Ovary (tissue), 9 donors: Measurements from ENCODE around the gene NDUFS5. TPM values are rescaled to one million over a fixed set of nuclear protein-coding genes. Genes with fewer than 3 reads are reported as not detected.

ENCODE experiments used
- DNase-seq, 5 donors: peaks; one replicate each; pipeline ENCODE4 v3.0.0-alpha.2; 2019 to 2020
- H3K27ac ChIP-seq, 2 donors: fragments of 200-600 bp; one replicate each; pipeline versions ENCODE4 v1.5.1 to v1.8.0; 2019 to 2022
- H3K27me3 ChIP-seq: fragments of 200-600 bp; one replicate; pipeline ENCODE4 v1.8.0; 2022
- H3K36me3 ChIP-seq: fragments of 200-600 bp; sonication (generic); one replicate; pipeline ENCODE4 v1.5.1; 2019
- H3K4me1 ChIP-seq: one replicate; pipeline ENCODE4 v1.8.1; 2013; ENCODE audit warnings: mild to moderate bottlenecking, moderate library complexity; ENCODE audit not compliant: insufficient read depth
- H3K4me3 ChIP-seq: fragments of 200-600 bp; sonication (generic); one replicate; pipeline ENCODE4 v1.5.1; 2017
- H3K9me3 ChIP-seq, 2 donors: fragments of 200-600 bp in 1 of 2; sonication (generic) in 1 of 2; one replicate each; pipeline versions ENCODE4 v1.5.1 to v1.8.1; 2013 to 2019; ENCODE audit warnings: mild to moderate bottlenecking in 1 of 2, moderate library complexity in 1 of 2
- EP300 ChIP-seq: sonication (generic); formaldehyde crosslinking; IDR thresholded peaks from one replicate; pipeline ENCODE4 v1.6.1; 2017; ENCODE audit warnings: antibody characterized with exemption
- POLR2A ChIP-seq: fragments of 450-650 bp; IDR thresholded peaks from one replicate; pipeline ENCODE4 v1.6.1; 2017; ENCODE audit warnings: antibody characterized with exemption, mild to moderate bottlenecking, moderate library complexity
- WGBS, 3 donors: extraction: QIAGEN DNeasy Blood & Tissue Kit in 1 of 3; methylation state at CpG; one replicate each; pipeline versions ENCODE4 v1.1.5 to v1.1.7; 2013 to 2017; 5-methylcytosine and 5-hydroxymethylcytosine counted together
- intact Hi-C, 4 donors: fragments of 100-400 bp; cut with DNase I; formaldehyde crosslinking; loops; one replicate each; pipeline versions ENCODE4 v1.11.0 to v1.15.1; 2022 to 2023
- polyA plus RNA-seq, 2 donors: library from polyadenylated mRNA; stranded (reverse); fragments of 200-250 nt in 1 of 2; fragments of 350-450 nt in 1 of 2; fragmentation: Illumina TruSeq in 1 of 2; extraction: RNeasy Lipid Tissue Mini Kit (QIAGEN cat#74804) in 1 of 2; gene quantifications; one replicate each; pipeline ENCODE4 v1.2.3, GENCODE V29; 2013 to 2014
- total RNA-seq, 7 donors: library from RNA; depleted of rRNA in 2 of 7; stranded (reverse); fragments of >200 nt in 2 of 7; fragmentation: NEBNext Ultra II Directional in 3 of 7; extraction: Animal tissue kit (Norgen Biotek cat#: 25700) in 3 of 7; gene quantifications; one replicate each; pipeline versions ENCODE4 v1.1.0 to v1.2.4, GENCODE V29; 2016 to 2023
- TF ChIP-seq, protein P1 (sequence below), 3 donors: fragments of 450-650 bp in 2 of 3; fragments of 200-600 bp in 1 of 3; IDR thresholded peaks; one replicate each; pipeline versions ENCODE4 v1.5.1 to v1.8.0; 2016 to 2022; ENCODE audit warnings: antibody characterized with exemption in 3 of 3, mild to moderate bottlenecking in 1 of 3
- donor health status: DM: no; HTN: no; CAD: no; lungs with moderate emphysema.
- donor health status: DM: no; HTN: no; CAD: no.
- donor health status: Bipolar disorder and iron deficiency.
- donor health status: DM: yes; HTN: yes; CAD: no.
- donor health status: DM: no; HTN: no; CAD: no.
- donor health status: DM: yes; HTN: yes; CAD: no.

Gene NDUFS5
- total and polyA plus RNA-seq, 9 donors: 126 to 492 (median 206) TPM

DNA sequence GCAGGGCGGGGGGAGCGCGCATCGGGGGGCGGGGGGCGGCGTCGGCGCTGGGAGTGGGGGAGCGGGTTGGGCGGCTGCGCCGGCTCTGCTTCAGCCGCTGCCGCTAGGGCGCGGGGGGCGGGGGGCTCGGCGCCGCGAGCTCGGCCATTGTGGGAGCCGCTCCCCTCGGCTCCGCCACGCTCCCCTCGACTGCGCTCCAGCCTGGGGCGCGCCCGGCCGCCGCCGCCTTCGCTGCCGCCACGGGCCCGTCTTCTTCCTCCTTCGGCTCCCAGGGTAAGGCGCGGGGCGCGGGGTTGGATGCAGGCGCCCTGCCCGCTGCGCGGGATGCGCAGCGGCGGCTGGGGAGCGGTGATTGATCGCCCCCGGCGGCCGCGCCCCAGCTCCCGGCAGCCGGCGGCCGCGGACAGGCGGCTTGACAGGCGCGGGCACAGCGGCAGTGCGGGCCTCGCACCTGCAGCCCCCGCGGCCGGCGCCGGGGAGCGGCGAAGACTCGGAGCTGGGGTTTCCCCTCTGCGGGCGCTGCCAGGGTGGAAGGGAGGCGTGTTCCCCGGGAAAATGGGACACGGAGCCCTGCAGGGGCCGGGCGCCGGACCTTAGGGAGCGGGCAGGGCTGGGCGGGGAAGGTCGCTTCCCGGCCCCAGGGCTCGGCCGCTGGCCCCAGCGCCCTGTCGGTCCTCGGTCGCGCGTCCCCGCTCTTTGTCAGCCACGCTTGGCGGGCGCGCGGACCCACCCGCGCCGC is 55.3 kb downstream of the NDUFS5 start:
- Histone ChIP-seq H3K27ac (peak overlapping the region in 1 of 2 donors; percentile 83), H3K4me1 (peaks cover 5% of the 10 kb centered on the region), H3K36me3 (no peaks in the 10 kb centered on the region), H3K9me3 (no peaks in the 10 kb centered on the region), H3K27me3 (no peaks in the 10 kb centered on the region), H3K4me3 (peak overlapping the region; percentile 55)
- intact Hi-C loops: loop anchor here in 1 of 4 donors (5.0 kb wide), 2 partner anchors 49 to 209 kb away; partner anchors contain the start of gene MYCBP
- no peak for TF ChIP-seq POLR2A
- TF ChIP-seq, protein P1, sequence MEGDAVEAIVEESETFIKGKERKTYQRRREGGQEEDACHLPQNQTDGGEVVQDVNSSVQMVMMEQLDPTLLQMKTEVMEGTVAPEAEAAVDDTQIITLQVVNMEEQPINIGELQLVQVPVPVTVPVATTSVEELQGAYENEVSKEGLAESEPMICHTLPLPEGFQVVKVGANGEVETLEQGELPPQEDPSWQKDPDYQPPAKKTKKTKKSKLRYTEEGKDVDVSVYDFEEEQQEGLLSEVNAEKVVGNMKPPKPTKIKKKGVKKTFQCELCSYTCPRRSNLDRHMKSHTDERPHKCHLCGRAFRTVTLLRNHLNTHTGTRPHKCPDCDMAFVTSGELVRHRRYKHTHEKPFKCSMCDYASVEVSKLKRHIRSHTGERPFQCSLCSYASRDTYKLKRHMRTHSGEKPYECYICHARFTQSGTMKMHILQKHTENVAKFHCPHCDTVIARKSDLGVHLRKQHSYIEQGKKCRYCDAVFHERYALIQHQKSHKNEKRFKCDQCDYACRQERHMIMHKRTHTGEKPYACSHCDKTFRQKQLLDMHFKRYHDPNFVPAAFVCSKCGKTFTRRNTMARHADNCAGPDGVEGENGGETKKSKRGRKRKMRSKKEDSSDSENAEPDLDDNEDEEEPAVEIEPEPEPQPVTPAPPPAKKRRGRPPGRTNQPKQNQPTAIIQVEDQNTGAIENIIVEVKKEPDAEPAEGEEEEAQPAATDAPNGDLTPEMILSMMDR (IDR thresholded peaks at IDR 0.05): peak in 1 of 3 donors; percentile 22
- WGBS, 3 donors: 0% methylated on average over 9 to 100 of the region's 105 CpGs; no CpG with 5 or more reads in 1 of the 3 donors
- peak in 3 of 5 donors; percentile 44 to 58 (median 56) for DNase-seq

DNA sequence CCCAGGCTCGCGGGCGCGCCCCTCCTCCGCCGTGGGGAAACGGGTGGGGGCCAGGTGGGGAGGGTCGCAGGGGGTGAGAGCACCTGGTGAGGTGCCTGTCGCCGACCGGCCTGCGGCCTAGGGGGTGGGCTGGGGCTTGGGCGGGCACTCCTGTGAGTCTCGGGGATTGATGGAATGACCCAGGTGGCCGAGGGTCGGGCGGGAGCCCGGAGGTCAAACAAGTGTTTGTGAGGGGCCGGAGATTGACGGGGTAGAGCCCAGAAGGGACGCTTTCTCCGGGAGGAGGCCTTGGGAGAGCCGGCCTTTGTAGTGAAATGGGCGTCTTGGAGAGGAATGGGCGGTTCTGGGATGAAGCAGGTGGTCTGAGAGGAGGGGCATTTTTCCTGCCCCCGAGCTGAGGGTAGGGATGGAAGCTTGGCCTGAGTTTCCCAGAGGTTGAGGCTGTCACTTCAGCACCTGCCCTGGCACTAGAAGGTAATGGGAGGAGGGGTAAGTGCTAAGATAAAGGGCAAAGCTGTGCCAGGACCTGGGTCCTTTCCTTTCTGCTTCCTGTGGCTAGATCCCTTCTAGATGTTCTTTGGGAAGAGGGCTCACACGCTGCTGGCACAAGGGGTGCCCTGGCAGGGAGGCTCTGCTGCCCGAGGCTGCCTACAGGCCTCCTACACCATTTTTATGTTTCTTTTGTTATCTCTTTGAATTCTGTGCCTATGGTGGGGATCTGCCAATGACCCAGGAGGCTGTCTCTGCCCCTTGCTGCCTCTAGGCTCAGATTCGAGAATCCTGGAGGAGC is 56.1 kb downstream of the NDUFS5 start:
- Histone ChIP-seq H3K4me1 (peaks cover under 1% of the 10 kb centered on the region), H3K4me3 (peak overlapping the region; percentile 55), H3K27ac (peak overlapping the region in 1 of 2 donors; percentile 83), H3K36me3 (no peaks in the 10 kb centered on the region), H3K9me3 (no peaks in the 10 kb centered on the region), H3K27me3 (no peaks in the 10 kb centered on the region)
- 15 to 36% (median 25%) methylated on average over 17 to 29 of the region's 29 CpGs for WGBS, 3 donors
- TF ChIP-seq POLR2A (no peak), EP300 (no peak)
- TF ChIP-seq, protein P1 (IDR thresholded peaks at IDR 0.05): no peak
- intact Hi-C loops: loop anchor here in 1 of 4 donors (5.0 kb wide), 2 partner anchors 50 to 210 kb away; partner anchors contain the start of gene MYCBP
- DNase-seq: peak in 1 of 5 donors; percentile 45

DNA sequence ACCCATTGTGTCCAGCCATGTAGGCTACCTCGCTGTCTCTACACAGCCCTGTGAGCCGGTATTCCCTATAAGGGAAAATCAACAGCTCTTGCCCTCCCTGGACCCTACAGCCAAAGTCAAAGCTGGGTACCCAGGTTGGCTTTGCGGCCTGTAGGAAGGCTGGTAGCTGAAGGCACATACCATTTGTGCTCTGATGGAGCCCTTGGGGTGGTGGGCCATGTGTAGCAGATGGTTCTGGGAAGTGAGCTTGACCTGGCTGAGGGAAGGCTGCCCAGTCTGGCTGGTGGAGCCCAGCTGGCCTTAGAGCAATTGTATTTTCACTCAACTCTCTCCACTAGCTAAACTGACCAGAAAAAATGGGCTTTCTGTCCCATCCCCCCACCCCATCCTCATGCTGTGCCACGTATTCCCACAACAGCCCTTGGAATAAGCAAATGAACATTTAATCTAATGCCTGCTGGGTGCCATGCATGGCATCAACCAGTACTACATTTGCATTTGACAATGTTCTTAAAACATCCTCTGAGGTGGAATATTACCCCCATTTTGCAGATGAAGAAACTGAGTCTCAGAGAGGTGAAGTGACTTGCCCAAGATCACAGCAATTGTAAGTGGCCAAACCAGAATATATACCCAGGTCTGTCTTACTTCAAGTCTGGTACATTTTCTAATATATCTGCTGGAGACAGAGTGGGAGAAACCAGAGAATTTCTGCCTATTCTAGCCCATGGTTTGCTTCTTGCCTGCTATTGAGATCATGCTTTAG is 56.8 kb downstream of the NDUFS5 start:
- Histone ChIP-seq H3K4me3 (no peak overlapping the region), H3K27ac (no peak overlapping the region), H3K27me3 (no peaks in the 10 kb centered on the region), H3K9me3 (no peaks in the 10 kb centered on the region), H3K36me3 (no peaks in the 10 kb centered on the region), H3K4me1 (peaks cover 3% of the 10 kb centered on the region)
- intact Hi-C loops: loop anchor here in 1 of 4 donors (5.0 kb wide), 2 partner anchors 51 to 211 kb away; partner anchors contain the start of gene MYCBP
- 91 to 97% (median 96%) methylated on average over 4 of the region's 4 CpGs for WGBS, 3 donors
- TF ChIP-seq POLR2A: no peak
- TF ChIP-seq, protein P1 (IDR thresholded peaks at IDR 0.05): no peak
- no peak for TF ChIP-seq EP300
- peak in 1 of 5 donors; percentile 24 for DNase-seq

DNA sequence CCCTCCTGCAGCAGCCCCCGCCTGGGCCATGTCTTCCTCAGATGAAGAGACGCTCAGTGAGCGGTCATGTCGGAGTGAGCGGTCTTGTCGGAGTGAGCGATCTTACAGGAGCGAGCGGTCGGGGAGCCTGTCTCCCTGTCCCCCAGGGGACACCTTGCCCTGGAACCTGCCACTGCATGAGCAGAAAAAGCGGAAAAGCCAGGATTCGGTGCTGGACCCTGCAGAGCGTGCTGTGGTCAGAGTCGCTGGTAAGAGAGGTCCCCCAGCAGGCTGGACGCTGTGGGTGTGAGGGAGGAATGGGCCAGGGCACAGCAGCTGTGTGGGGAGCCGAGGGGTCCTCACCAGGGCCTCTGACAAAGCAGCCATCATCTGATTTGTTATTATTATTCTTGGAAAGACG is 58.0 kb downstream of the NDUFS5 start:
- Histone ChIP-seq H3K36me3 (no peaks in the 10 kb centered on the region), H3K27me3 (no peaks in the 10 kb centered on the region), H3K9me3 (no peaks in the 10 kb centered on the region), H3K27ac (no peak overlapping the region), H3K4me3 (no peak overlapping the region), H3K4me1 (peaks cover 3% of the 10 kb centered on the region)
- intact Hi-C loops: loop anchor here in 1 of 4 donors (5.0 kb wide), 2 partner anchors 52 to 212 kb away; partner anchors contain the start of gene MYCBP
- TF ChIP-seq POLR2A: no peak
- TF ChIP-seq, protein P1 (IDR thresholded peaks at IDR 0.05): no peak
- no peak for TF ChIP-seq EP300
- peak in 1 of 5 donors; percentile 29 for DNase-seq
- WGBS, 3 donors: 91 to 96% (median 94%) methylated on average over 17 of the region's 17 CpGs
